AG10803 (cell line): Measurements from ENCODE around the gene COL20A1.

Source experiments
- DNase-seq: peaks from one replicate; pipeline ENCODE4 v3.0.0; 2010; ENCODE audit warnings: low read depth
- H3K4me3 ChIP-seq: 2 replicates; pipeline ENCODE4 v1.5.1; 2011; ENCODE audit warnings: mild to moderate bottlenecking, low read length, control low read depth
- CTCF ChIP-seq: conservative IDR thresholded peaks from 2 replicates; pipeline ENCODE4 v1.5.1; 2011; ENCODE audit warnings: mild to moderate bottlenecking, low read length, control low read depth, inconsistent platforms

The COL20A1 gene

DNA sequence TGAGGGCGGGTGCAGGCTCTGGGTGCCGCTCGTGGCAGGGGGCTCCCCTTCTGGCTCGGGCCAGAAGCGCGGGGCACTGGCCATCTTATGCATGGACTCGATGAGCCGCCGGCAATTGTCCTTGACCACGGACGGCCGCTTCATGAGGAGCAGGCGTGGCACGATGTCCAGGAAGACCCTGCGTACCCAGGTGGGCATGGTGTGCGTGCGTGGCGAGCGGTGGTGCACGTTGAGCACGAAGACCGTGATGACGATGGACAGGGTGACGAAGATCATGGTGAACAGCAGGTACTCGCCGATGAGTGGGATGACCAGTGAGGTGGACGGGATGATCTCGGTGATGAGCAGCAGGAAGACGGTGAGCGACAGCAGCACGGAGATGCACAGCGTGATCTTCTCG lies 57.2 kb downstream of the COL20A1 start:
- no peak for TF ChIP-seq CTCF
- H3K4me3 ChIP-seq: no peak overlapping the region
- no peak for DNase-seq

GRCh38 chr20:63350597-63351325 lies 57.8 kb downstream of the COL20A1 start:
- H3K4me3 ChIP-seq: no peak overlapping the region
- DNase-seq: no peak
- no peak for TF ChIP-seq CTCF

GRCh38 chr20:63351326-63351700 lies 58.3 kb downstream of the COL20A1 start:
- no peak for TF ChIP-seq CTCF
- no peak for DNase-seq
- no peak overlapping the region for H3K4me3 ChIP-seq

DNA sequence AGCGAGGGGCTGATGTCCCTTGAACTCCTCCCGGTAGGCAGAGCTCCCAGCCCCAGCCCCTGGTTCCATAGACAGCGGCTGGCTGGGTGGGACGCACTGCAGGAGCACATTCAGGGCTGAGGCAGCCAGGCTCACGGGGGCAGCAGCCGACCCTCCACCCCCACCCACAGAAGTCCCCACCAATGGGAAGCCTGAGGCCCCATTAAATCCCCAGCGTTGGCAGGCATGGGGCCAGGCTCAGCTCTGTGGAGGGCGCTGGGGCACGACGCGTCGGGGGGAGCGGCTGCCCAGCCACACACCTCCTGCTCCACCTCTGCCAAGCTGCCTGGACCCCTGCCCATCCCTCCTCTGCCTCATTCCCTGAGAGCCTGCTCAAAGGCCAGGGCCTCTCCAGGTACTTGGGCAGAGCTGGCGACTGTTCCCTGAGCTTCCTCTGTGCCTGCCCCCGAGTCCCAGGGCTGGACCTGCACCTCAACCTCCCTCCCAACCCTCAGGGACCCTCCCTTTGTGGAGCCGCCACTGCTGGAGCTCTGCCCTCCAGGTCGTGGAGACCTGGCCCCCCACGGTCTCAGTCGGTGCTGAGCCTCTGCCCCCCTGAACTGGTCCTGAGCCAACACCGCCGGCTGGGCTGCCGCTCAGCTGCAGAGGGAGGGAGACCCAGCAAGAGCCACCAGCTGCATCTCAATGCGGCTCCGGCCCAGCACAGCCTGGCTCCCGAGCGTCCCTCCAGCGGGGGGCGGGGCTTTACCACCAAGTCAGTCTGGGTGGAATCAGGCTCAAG lies 59.0 kb downstream of the COL20A1 start:
- DNase-seq: no peak
- no peak overlapping the region for H3K4me3 ChIP-seq
- no peak for TF ChIP-seq CTCF

GRCh38 chr20:63352811-63353221 lies 59.8 kb downstream of the COL20A1 start:
- DNase-seq: no peak
- no peak for TF ChIP-seq CTCF
- H3K4me3 ChIP-seq: no peak overlapping the region

DNA sequence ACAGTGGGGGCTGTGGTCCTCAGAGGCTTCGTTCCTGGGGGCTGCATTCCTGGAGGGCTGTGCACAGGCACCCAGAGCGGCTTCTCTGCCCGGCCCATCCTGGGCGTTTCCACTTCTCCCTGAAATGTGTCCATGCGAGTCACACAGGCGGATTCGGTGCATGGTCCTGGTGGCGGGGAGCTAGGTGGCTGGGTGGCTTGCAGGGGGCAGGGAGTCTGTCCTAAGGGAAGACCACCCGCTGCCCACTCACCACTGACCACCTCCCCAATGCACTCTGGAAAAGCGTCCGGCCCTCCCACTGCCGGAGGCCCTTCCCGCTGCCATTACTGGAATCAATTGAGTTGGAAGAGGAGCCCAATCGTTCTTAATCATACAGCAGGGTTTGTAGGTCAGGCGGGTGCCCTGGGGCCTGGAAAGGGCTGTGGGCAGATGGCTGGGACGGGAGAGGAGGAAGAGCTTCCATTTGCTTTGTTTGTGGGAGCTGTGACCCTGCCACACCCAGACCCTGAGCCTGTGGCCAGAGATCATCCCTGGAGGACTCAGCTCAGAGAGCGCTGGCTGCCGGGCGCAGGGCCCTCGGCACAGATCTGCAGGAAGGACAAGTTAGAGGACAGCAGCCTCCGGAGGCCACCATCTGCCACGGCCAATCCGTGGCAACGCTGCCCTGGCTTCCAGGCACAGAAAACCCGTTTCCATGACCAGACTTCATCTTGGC lies 61.8 kb downstream of the COL20A1 start:
- DNase-seq: no peak
- no peak overlapping the region for H3K4me3 ChIP-seq
- no peak for TF ChIP-seq CTCF
